HepG2 (cell line): Measurements from ENCODE around the gene CIART. TPM values are rescaled to one million over a fixed set of nuclear protein-coding genes. Genes with fewer than 3 reads are reported as not detected.

Experiments used
- ATRX ChIP-seq: sonication (generic); formaldehyde crosslinking; IDR thresholded peaks from 2 replicates; pipeline ENCODE4 v1.4.0; 2020; ENCODE audit warnings: missing genetic modification reagents, borderline replicate concordance
- BRF2 ChIP-seq: sonication (generic); formaldehyde crosslinking; IDR thresholded peaks from 2 replicates; pipeline ENCODE4 v1.8.1; 2022; ENCODE audit warnings: mild to moderate bottlenecking, missing genetic modification reagents
- EEA1 ChIP-seq: sonication (generic); formaldehyde crosslinking; IDR thresholded peaks from 2 replicates; pipeline ENCODE4 v1.5.1; 2020; ENCODE audit warnings: mild to moderate bottlenecking, missing genetic modification reagents, borderline replicate concordance
- HHEX ChIP-seq: IDR thresholded peaks from 2 replicates; pipeline ENCODE4 v1.6.1; 2016; ENCODE audit warnings: control low read depth
- IRF2 ChIP-seq: IDR thresholded peaks from 2 replicates; pipeline ENCODE4 v1.6.1; 2018; ENCODE audit warnings: missing genetic modification reagents, missing compliant biosample characterization
- MTF2 ChIP-seq: sonication (generic); formaldehyde crosslinking; IDR thresholded peaks from 2 replicates; pipeline ENCODE4 v1.5.0; 2020; ENCODE audit warnings: missing genetic modification reagents, borderline replicate concordance
- NR2F6 ChIP-seq, 2 experiments: IDR thresholded peaks; 2 replicates each; pipeline ENCODE4 v1.6.1; 2016; ENCODE audit warnings: antibody characterized with exemption in 1 of 2, mild to moderate bottlenecking in 1 of 2
- PTBP1 ChIP-seq: fragments of 200-400 bp; formaldehyde crosslinking; IDR thresholded peaks from 2 replicates; pipeline ENCODE4 v1.6.1; 2018; ENCODE audit warnings: low read length, low read depth; ENCODE audit not compliant: poor library complexity, severe bottlenecking
- RAD51 ChIP-seq: fragments of 450-650 bp; IDR thresholded peaks from 2 replicates; pipeline ENCODE4 v1.6.1; 2016; ENCODE audit warnings: borderline replicate concordance
- RFXAP ChIP-seq: sonication (generic); formaldehyde crosslinking; IDR thresholded peaks from 2 replicates; pipeline ENCODE4 v1.4.0; 2020; ENCODE audit warnings: missing genetic modification reagents, borderline replicate concordance
- RXRB ChIP-seq: IDR thresholded peaks from 2 replicates; pipeline ENCODE4 v1.6.1; 2016; ENCODE audit warnings: borderline replicate concordance, missing genetic modification reagents, missing compliant biosample characterization
- SIN3A ChIP-seq: IDR thresholded peaks from 2 replicates; pipeline ENCODE4 v1.6.1; 2011; ENCODE audit warnings: low read depth, mild to moderate bottlenecking, control low read depth, low read length, borderline replicate concordance
- SMARCE1 ChIP-seq: fragments of 450-650 bp; IDR thresholded peaks from 2 replicates; pipeline ENCODE4 v1.6.1; 2017; ENCODE audit warnings: borderline replicate concordance
- SPEN ChIP-seq: sonication (generic); formaldehyde crosslinking; IDR thresholded peaks from 2 replicates; pipeline ENCODE4 v1.5.1; 2020; ENCODE audit warnings: low read depth, mild to moderate bottlenecking, missing genetic modification reagents
- SRF ChIP-seq: IDR thresholded peaks from 2 replicates; pipeline ENCODE4 v1.6.1; 2011; ENCODE audit warnings: mild to moderate bottlenecking, low read depth, low read length, moderate library complexity
- TARDBP ChIP-seq: sonication (generic); formaldehyde crosslinking; IDR thresholded peaks from 2 replicates; pipeline ENCODE4 v1.8.0; 2022; ENCODE audit warnings: mild to moderate bottlenecking, missing genetic modification reagents
- TBL1XR1 ChIP-seq: fragments of 150-350 bp; IDR thresholded peaks from 2 replicates; pipeline ENCODE4 v1.6.1; 2014; ENCODE audit warnings: borderline replicate concordance, low read length; ENCODE audit not compliant: partially characterized antibody
- TP53 ChIP-seq: sonication (generic); formaldehyde crosslinking; conservative IDR thresholded peaks from 2 replicates; pipeline ENCODE4 v1.4.0; 2020; ENCODE audit warnings: missing genetic modification reagents
- ZFAT ChIP-seq: sonication (generic); formaldehyde crosslinking; conservative IDR thresholded peaks from 2 replicates; pipeline ENCODE4 v1.8.1; 2023; ENCODE audit warnings: missing genetic modification reagents, inconsistent platforms
- ZFP62 ChIP-seq: sonication (generic); formaldehyde crosslinking; IDR thresholded peaks from 2 replicates; pipeline ENCODE4 v1.4.0; 2020; ENCODE audit warnings: missing genetic modification reagents
- ZHX2 ChIP-seq, 2 experiments: sonication (generic) in 1 of 2; formaldehyde crosslinking in 1 of 2; IDR thresholded peaks; 2 replicates each; pipeline versions ENCODE4 v1.6.1 to v1.9.0; 2014 to 2022; ENCODE audit warnings: antibody characterized with exemption in 1 of 2, borderline replicate concordance in 1 of 2, inconsistent platforms in 1 of 2, low read depth in 1 of 2, missing genetic modification reagents in 1 of 2
- ZNF121 ChIP-seq: sonication (generic); formaldehyde crosslinking; IDR thresholded peaks from 2 replicates; pipeline ENCODE4 v1.5.0; 2020; ENCODE audit warnings: mild to moderate bottlenecking, missing genetic modification reagents
- ZNF549 ChIP-seq: sonication (generic); formaldehyde crosslinking; IDR thresholded peaks from 2 replicates; pipeline ENCODE4 v1.5.0; 2020; ENCODE audit warnings: missing genetic modification reagents
- ZNF841 ChIP-seq: sonication (generic); formaldehyde crosslinking; IDR thresholded peaks from 2 replicates; pipeline ENCODE4 v1.8.1; 2023; ENCODE audit warnings: missing genetic modification reagents, borderline replicate concordance
- ZSCAN22 ChIP-seq: sonication (generic); formaldehyde crosslinking; IDR thresholded peaks from 2 replicates; pipeline ENCODE4 v1.4.0; 2020; ENCODE audit warnings: mild to moderate bottlenecking, missing genetic modification reagents
- polyA plus RNA-seq, 8 experiments: library from polyadenylated mRNA; depleted of rRNA in 3 of 8; stranded (reverse) in 7 of 8; unstranded in 1 of 8; fragments of >200 nt; fragmentation: Illumina TruSeq in 4 of 8; extraction: Trizol in 4 of 8; gene quantifications; 2 replicates each; pipeline versions ENCODE4 v1.2.1 to v1.2.3, GENCODE V29; 2011 to 2016; ENCODE audit warnings: low read depth in 4 of 8, missing spikeins in 1 of 8, mixed read lengths in 1 of 8; ENCODE audit not compliant: insufficient read depth in 1 of 8
- total RNA-seq, 5 experiments: library from RNA; depleted of rRNA; stranded (reverse); fragments of >200 nt; fragmentation: Illumina TruSeq; extraction: Trizol; gene quantifications; 2 replicates each; pipeline ENCODE4 v1.2.3, GENCODE V29; 2016; ENCODE audit warnings: low read depth in 1 of 5

CIART gene
- total and polyA plus RNA-seq, 2 of the 13 experiments (the other 11 are each of a cell fraction or from before 2014, with no cell fraction given): 0.58 TPM; not detected in 1

- TF ChIP-seq IRF2 (CRISPR knock-in tag): peak; percentile 59; the same call in 1 of the 2 replicates
- TF ChIP-seq TARDBP: peak; percentile 49; the same call in 1 of the 2 replicates
- no peak for TF ChIP-seq RFXAP (CRISPR knock-in tag)
- TF ChIP-seq TBL1XR1: no peak
- peak; percentile 63; the same call in 1 of the 2 replicates for TF ChIP-seq SIN3A
- TF ChIP-seq ZHX2 (IDR thresholded peaks at IDR 0.05; ENCODE audit: low read depth): no peak
- TF ChIP-seq ZHX2 (CRISPR knock-in tag; IDR thresholded peaks at IDR 0.05; ENCODE audit: borderline replicate concordance): no peak
- peak; percentile 44; the same call in 1 of the 2 replicates for TF ChIP-seq EEA1 (CRISPR knock-in tag)
- no peak for TF ChIP-seq ZNF549 (CRISPR knock-in tag)
- TF ChIP-seq SMARCE1: no peak
- no peak for TF ChIP-seq SPEN (CRISPR knock-in tag)
- no peak; the same call in 1 of the 2 replicates for TF ChIP-seq ZSCAN22 (CRISPR knock-in tag)
- TF ChIP-seq ATRX (CRISPR knock-in tag): no peak
- TF ChIP-seq SRF: no peak
- no peak for TF ChIP-seq HHEX (CRISPR knock-in tag)
- no peak for TF ChIP-seq PTBP1
- TF ChIP-seq ZNF841 (CRISPR knock-in tag): no peak
- TF ChIP-seq ZFP62 (CRISPR knock-in tag): no peak
- no peak for TF ChIP-seq ZNF121
- TF ChIP-seq BRF2 (CRISPR knock-in tag): no peak
- peak; percentile 28; the same call in 1 of the 2 replicates for TF ChIP-seq RXRB (CRISPR knock-in tag)
- TF ChIP-seq MTF2: no peak; the same call in 1 of the 2 replicates
- no peak for TF ChIP-seq RAD51
- no peak for TF ChIP-seq ZFAT (CRISPR knock-in tag)
- no peak for TF ChIP-seq TP53
- no peak; the same call in 1 of the 2 replicates for TF ChIP-seq NR2F6 (IDR thresholded peaks at IDR 0.05)
- TF ChIP-seq NR2F6 (CRISPR knock-in tag; IDR thresholded peaks at IDR 0.05): peak; percentile 2; the same call in 1 of the 2 replicates
Observed at GRCh38 chr1:150234566-150235293, 47.6 kb upstream of the CIART start (continued).
